ENCODE data around the gene KEAP1. TPM values are rescaled to one million over a fixed set of nuclear protein-coding genes. Genes with fewer than 3 reads are reported as not detected.
"Not testable (repeated sequence)": the region's sequence is repeated elsewhere in the genome, so short reads cannot be mapped to it uniquely, and the experiment has no call there.

Gene KEAP1
- total RNA-seq, result 80.2 and 102 TPM in 2 replicates
- 86.3 TPM for polyA plus RNA-seq (2012)

DNA sequence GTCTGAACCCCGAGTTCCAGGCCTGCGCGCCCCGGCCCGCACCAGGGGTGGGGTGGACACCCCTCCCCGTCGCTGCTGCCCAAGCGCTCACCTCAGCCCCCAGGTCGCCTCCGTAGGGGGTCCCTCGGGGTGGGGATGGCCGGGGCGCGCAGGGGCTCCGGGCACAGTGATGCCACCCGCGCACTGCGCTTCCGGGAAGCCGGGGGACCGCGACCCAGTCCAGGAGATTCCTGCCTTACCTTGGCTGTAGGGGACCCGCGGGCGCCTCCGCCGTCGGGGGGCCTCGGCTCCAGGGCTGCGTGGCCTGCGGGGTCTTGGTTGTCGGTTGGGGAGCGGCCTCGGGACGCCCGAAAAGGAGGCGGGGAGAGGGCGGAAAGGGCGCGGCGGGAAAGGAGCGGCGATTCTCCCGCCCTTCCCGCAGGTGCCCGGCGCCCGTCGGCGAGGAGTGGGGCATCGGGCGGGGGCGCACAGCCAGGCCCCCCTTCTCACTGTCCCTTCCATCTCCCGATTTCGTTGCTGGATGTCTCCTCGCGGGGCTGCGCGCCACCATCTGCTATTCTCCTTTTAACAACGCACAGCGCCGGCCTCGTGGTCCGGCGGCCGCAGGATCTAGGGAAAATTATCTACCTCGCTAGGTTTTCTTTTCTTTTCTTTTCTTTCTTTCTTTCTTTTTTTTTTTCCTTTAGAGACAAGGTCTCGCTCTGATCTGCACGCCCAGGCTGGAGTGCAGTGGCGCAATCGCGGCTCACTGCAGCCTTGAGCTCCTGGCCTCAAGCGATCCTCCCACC lies at the start of gene KEAP1:
Gene KEAP1, minus strand, starts transcription at position 355 of the 788 bp plus-strand sequence. CDS start 3,323 bp downstream, outside the sequence.
- DNase-seq (ENCODE audit: low read depth), result no peak

DNA sequence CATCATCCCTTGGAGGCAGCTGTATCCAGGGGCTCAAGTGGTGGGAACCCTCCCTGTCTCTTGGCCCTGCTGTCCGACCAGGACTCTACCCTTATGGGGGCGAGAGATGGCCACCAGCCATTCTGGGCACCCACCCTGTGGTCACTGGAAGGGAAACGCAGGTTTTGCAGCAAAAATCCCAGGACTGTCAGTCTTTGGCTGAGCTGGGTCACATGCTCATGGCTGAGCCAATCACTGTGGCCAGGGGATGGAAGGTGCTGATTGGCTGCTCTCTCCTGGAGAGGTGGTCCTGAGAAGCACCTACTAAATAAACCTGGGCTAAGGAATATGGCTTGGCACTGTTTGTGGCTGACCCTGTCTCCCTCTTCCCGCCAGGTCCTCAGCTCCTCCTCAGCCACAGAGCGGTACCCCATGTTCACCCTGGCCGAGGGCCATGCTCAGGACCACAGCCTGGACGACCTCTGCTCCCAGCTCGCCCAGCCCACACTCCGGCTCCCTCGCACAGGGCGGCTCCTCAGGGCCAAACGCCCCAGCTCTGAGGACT lies 49.4 kb upstream of the KEAP1 start:
- DNase-seq (ENCODE audit: low read depth), result no peak

DNA sequence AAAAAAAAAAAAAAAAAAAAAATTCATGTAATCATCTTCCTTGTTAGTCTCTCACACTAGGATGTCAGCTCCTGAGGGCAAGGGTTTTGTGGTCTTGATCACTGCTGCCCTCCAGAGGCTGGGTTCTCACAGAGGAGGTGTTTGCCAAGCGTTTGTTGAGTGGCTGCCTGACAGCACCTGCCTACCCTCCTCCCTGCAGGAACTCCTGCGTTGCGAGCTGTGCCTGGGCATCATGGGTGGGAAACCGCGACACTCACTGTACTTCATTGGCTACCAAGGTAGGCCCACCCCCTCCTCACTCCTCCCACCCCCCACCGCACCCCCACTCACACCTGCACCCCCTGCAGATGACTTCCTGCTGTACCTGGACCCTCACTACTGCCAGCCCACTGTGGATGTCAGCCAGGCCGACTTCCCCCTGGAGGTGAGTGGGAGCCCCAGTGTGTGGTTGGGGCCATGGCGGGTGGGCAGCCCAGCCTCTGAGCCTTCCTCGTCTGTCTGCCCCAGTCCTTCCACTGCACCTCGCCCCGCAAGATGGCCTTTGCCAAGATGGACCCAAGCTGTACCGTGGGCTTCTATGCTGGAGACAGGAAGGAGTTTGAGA lies 48.6 kb upstream of the KEAP1 start:
- DNase-seq (ENCODE audit: low read depth), result peak; percentile 25

- DNase-seq (ENCODE audit: low read depth), result not testable (repeated sequence)
Observed at GRCh38 chr19:10551006-10551405, 47.9 kb upstream of the KEAP1 start.

DNA sequence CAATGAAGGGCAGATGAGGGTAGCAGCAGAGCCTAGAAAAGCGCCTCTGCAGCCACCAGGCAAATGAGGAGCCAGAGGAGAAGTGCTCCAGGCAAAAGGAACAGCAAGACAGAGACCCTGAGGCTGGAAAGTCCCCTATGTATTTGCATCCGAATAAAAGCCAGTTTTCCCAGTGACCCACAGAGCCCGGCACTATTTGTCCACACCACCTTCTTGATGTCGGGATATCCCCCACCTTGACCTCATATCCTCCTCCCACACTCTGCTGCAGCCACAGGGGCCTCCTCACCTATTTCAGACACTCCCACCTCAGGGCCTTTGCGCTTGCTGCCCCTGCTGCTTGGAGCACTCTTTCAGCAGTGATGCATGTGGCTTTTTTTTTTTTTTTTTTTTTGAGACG lies 47.2 kb upstream of the KEAP1 start:
- DNase-seq (ENCODE audit: low read depth), result no peak

- no peak for DNase-seq (ENCODE audit: low read depth)
Observed at GRCh38 chr19:10549733-10550132, 46.6 kb upstream of the KEAP1 start.

GRCh38 chr19:10548746-10549276 lies 45.7 kb upstream of the KEAP1 start:
- no peak for DNase-seq (ENCODE audit: low read depth)

DNA sequence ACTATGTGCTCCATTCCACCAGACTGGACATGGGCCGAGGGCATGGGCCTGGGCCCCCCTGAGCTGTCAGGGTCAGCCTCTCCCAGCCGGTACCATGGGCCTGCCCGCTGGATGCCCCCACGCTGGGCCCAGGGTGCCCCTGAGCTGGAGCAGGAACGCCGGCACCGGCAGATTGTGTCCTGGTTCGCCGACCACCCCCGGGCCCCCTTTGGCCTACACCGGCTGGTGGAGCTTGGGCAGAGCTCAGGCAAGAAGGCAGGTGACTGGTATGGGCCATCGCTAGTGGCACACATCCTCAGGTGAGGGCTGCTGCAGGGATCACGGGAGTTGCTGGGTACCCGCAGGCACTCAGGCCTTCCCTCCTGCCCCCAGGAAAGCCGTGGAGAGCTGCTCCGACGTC lies 43.7 kb upstream of the KEAP1 start:
- no peak for DNase-seq (ENCODE audit: low read depth)

DNA sequence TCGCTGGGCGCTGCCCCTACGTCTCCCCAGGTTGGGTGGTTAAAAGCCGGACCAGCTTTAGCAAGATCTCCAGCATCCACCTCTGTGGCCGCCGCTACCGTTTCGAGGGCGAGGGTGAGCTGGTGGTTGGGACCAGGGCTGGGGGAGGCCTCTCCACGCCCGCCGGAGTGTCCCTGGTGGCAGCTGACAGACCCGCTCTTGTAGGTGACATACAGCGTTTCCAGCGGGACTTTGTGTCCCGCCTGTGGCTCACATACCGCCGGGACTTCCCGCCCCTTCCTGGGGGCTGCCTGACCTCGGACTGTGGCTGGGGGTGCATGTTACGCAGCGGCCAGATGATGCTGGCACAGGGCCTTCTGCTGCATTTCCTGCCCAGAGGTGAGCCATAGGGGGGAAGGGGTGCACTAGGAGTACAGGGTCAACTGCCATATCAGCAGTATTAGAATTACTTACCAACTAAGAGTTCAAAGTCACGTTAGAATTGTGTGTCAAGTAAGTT lies 41.6 kb upstream of the KEAP1 start:
- DNase-seq (ENCODE audit: low read depth), result no peak

DNA sequence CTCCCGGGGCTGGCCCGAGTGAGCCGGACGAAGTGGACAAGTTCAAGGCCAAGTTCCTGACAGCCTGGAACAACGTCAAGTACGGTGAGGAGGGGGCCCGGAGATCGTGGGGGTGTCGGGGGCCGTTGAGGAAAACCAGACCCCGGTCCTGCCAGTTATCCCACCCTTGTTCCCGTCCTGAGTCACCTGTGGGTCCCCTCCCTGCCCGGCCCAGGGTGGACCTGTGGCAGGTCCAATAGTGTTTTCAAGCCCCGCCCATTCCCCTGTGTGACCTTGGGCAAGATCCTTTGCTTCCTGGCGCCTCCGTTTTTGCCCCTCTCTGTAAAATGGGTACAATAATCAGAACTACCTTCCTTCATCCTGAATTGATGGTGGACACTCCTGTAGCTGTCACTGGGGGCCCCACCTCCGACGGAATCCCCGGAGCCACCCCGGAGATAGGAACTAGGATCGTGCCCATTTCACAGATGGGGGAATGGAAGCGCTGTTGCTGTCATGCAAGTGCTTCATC lies 41.1 kb upstream of the KEAP1 start:
- no peak for DNase-seq (ENCODE audit: low read depth)

DNA sequence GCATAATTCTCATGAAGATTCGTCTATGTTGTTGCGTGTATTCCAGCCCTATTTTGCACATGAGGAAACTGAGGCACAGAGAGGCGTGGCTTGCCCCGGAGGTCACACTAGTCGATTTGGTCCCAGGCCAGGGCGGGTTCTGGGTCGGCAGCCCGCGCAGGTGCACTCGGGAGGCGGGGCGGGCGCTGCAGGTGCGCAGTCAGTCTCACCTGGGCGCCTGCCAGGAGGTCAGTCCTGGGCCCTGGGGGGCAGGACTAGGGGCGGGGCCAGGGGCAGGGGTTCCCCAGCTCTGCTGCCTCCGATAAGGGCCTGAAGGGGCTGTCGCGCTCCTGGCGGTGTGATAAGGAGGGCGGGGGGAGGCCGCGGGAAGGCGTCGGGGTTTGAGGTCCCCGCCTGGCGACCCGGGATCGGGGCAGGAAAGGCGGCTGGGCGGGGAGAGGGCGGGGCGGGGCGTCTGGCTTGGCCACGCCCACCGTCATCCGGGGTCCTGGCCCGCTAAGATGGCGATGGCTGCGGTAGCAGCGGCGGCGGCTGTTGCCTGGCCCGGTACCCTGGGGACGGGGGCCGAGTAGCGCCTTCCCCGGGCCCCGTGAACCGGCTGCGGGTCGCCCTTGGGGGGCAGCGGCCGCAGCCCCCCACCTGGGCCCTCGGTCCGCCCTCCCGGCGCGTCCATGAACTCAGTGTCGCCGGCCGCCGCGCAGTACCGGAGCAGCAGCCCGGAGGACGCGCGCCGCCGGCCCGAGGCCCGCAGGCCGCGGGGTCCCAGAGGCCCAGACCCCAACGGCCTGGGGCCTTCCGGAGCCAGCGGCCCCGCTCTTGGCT lies 40.5 kb upstream of the KEAP1 start, which contains the start of gene ATG4D:
Gene ATG4D, plus strand, starts transcription at position 485 of the 822 bp plus-strand sequence. Its CDS starts 187 bp downstream, at position 672.
- peak; percentile 76 for DNase-seq (ENCODE audit: low read depth)

DNA sequence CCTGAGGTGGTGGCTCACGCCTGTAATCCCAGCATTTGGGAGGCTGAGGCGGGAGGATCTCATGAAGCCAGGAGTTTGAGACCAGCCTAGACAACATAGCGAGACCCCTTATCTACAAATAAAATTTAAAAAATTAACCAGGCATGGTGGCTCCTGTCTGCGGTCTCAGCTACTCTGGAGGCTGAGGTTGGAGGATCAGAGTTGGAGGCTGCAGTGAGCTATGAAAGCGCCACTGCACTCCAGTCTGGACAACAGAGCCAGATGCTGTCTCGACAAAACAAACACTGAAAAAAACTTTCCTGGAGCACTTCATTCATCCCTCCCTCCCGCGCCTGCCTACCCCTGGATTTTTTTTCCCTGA lies 39.9 kb upstream of the KEAP1 start:
- no peak for DNase-seq (ENCODE audit: low read depth)

GRCh38 chr19:10539016-10539415 lies 35.9 kb upstream of the KEAP1 start:
- DNase-seq (ENCODE audit: low read depth), result not testable (repeated sequence)

DNA sequence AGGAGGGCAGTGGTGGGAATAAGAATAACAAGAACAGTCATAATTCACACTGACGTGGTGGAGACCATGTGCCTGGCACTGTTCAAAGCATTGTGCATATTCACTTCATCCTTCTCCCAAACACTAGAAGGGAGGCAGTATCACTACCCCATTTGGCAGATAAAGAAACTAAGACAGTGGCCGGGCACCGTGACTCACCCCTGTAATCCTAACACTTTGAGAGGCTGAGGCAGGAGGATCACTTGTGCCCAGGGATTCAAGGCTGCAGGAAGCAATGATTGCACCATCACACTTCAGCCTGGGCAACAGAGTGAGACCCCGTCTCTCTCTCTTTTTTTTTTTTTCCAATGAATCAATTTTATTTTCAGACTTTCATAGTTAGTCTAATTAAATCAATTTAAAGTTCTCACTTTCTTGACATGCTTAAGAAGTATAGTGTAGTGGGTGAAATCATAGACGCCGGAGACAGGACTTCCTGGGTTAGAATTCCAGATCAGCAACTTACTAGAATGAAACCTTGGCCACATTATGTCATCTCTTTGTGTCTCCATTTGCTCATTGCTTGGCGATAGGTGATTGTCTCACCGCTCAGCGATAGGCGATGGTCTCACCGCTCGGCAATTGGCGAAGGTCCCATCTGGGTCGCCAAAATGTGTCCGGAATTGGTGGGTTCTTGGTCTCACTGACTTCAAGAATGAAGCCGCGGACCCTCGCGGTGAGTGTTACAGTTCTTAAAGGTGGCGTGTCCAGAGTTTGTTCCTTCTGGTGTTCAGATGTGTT lies 35.2 kb upstream of the KEAP1 start:
- no peak for DNase-seq (ENCODE audit: low read depth)

- no peak for DNase-seq (ENCODE audit: low read depth)
Observed at GRCh38 chr19:10537668-10538067, 34.5 kb upstream of the KEAP1 start.

- no peak for DNase-seq (ENCODE audit: low read depth)
Observed at GRCh38 chr19:10535613-10536012, 32.5 kb upstream of the KEAP1 start.

- DNase-seq (ENCODE audit: low read depth), result peak; percentile 65
Observed at GRCh38 chr19:10533646-10534386, 30.7 kb upstream of the KEAP1 start.

DNA sequence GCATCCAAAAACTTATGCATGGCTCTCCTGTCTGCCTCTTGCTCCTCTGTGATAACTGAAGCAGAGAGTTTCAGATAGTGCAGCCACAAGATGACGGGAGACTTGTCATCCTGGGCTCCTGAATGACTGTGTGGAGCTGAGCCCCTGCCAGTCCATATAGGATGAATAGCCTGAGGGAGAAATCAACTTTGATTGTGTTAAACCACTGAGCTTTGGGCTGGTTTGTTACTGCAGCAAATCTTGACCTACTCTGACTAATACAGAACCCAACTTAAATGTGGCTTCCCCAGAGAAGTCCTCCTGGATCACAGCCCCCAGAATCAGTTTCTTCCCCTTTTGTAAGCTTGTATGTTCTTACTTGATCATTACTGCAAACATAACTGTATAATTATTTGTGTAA lies 29.3 kb upstream of the KEAP1 start:
- DNase-seq (ENCODE audit: low read depth), result no peak

DNA sequence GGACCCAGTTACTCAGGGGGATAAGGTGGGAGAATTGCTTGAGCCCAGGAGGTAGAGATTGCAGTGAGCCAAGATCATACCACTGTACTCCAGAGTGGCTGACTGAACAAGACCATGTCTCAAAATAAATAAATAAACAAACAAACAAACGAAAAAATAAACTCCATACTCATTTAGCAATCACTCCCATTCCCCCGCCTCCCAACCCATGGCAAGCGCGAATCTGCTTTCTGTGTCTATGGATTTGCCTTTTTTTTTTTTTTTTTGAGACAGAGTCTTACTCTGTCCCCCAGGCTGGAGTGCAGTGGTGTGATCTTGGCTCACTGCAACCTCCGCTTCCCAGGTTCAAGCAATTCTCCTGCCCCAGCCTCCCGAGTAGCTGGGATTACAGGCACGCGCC lies 23.7 kb upstream of the KEAP1 start:
- DNase-seq (ENCODE audit: low read depth), result not testable (repeated sequence)
